HG03097 (cell line): ENCODE data around the gene SPINT1.
A peak's percentile ranks its signal among the peaks of the same experiment; 100 is the strongest.

Experiments
- ATAC-seq: cut with Tn5 transposase; IDR thresholded peaks from one replicate; pipeline ENCODE4 v1.9.1; 2021; ENCODE audit not compliant: unreplicated experiment, low FRiP score

SPINT1 gene

GRCh38 chr15:40843885-40844695 is at the start of gene SPINT1:
Gene SPINT1 (plus strand): TSS chr15:40844048. CDS start chr15:40844555, 507 bp downstream.
- ATAC-seq, result no peak

- ATAC-seq, result no peak
These were observed 47.8 kb upstream of the SPINT1 start for GRCh38 chr15:40796041-40796440.

- no peak for ATAC-seq
These were observed 47.3 kb upstream of the SPINT1 start for GRCh38 chr15:40796512-40796911.

- ATAC-seq, result no peak
These were observed 44.3 kb upstream of the SPINT1 start for GRCh38 chr15:40799523-40799922.

GRCh38 chr15:40803076-40803475 is 40.8 kb upstream of the SPINT1 start:
- ATAC-seq, result no peak

- no peak for ATAC-seq
These were observed 40.2 kb upstream of the SPINT1 start for GRCh38 chr15:40803688-40804087.

GRCh38 chr15:40806672-40807027 is 37.2 kb upstream of the SPINT1 start:
- no peak for ATAC-seq

GRCh38 chr15:40807028-40807887 is 36.6 kb upstream of the SPINT1 start, which contains the start of the genes DNAJC17 and ZFYVE19:
Gene DNAJC17 (minus strand): TSS chr15:40807473. CDS start chr15:40807446, 27 bp downstream.
Gene ZFYVE19 (plus strand): TSS chr15:40807089. CDS start chr15:40807590, 501 bp downstream.
- peak; percentile 95 for ATAC-seq

- no peak for ATAC-seq
These were observed 35.9 kb upstream of the SPINT1 start for GRCh38 chr15:40807888-40808461.

GRCh38 chr15:40808861-40809450 is 34.9 kb upstream of the SPINT1 start:
- no peak for ATAC-seq

GRCh38 chr15:40812721-40813425 is 31.0 kb upstream of the SPINT1 start:
- no peak for ATAC-seq

GRCh38 chr15:40815042-40815698 is 28.7 kb upstream of the SPINT1 start:
- ATAC-seq, result no peak

- no peak for ATAC-seq
These were observed 24.8 kb upstream of the SPINT1 start for GRCh38 chr15:40819048-40819447.

GRCh38 chr15:40821195-40821594 is 22.7 kb upstream of the SPINT1 start:
- no peak for ATAC-seq

- no peak for ATAC-seq
These were observed 20.1 kb upstream of the SPINT1 start for GRCh38 chr15:40823572-40824343.

- no peak for ATAC-seq
These were observed 18.0 kb upstream of the SPINT1 start for GRCh38 chr15:40825661-40826422.

- no peak for ATAC-seq
These were observed 17.3 kb upstream of the SPINT1 start for GRCh38 chr15:40826423-40827075.
